K562 (cell line): ENCODE measurements around the gene TPPP. TPM values are rescaled to one million over a fixed set of nuclear protein-coding genes. Genes with fewer than 3 reads are reported as not detected.

Experiments
- BRD4 ChIP-seq: fragments of 200-600 bp; sonication (generic); IDR thresholded peaks from 2 replicates; pipeline ENCODE4 v1.6.1; 2017; ENCODE audit warnings: inconsistent platforms
- CCNT2 ChIP-seq: IDR thresholded peaks from 2 replicates; pipeline ENCODE4 v1.6.1; 2011; ENCODE audit warnings: borderline replicate concordance, low read depth, mild to moderate bottlenecking, moderate library complexity, mixed read lengths, low read length; ENCODE audit not compliant: insufficient read length; ENCODE audit errors: extremely low read depth
- ELF2 ChIP-seq: fragments of 250-450 bp; sonication (Bioruptor Pico); IDR thresholded peaks from 2 replicates; pipeline ENCODE4 v1.5.0; 2021; ENCODE audit warnings: mild to moderate bottlenecking
- EP400 ChIP-seq: fragments of 450-650 bp; IDR thresholded peaks from 2 replicates; pipeline ENCODE4 v1.6.1; 2017; ENCODE audit warnings: antibody characterized with exemption, mild to moderate bottlenecking, moderate library complexity
- MCM3 ChIP-seq: fragments of 450-650 bp; IDR thresholded peaks from 2 replicates; pipeline ENCODE4 v1.6.1; 2016
- RHOXF2B ChIP-seq: fragments of 250-450 bp; sonication (Bioruptor Pico); conservative IDR thresholded peaks from 2 replicates; pipeline ENCODE4 v1.5.1; 2021
- RNF2 ChIP-seq: sonication (generic); IDR thresholded peaks from 2 replicates; pipeline ENCODE4 v1.6.1; 2016
- SAP30 ChIP-seq: fragments of 200-600 bp; sonication (generic); IDR thresholded peaks from 2 replicates; pipeline ENCODE4 v1.6.1; 2012; ENCODE audit warnings: borderline replicate concordance, low read depth, mild to moderate bottlenecking, moderate library complexity, low read length, control low read depth, inconsistent platforms; ENCODE audit not compliant: insufficient read depth, poor library complexity, severe bottlenecking
- SNRNP70 ChIP-seq: fragments of 200-400 bp; formaldehyde crosslinking; optimal IDR thresholded peaks from 2 replicates; pipeline ENCODE3; 2017; ENCODE audit warnings: low read depth, low read length
- TCF3 ChIP-seq: sonication (generic); formaldehyde crosslinking; IDR thresholded peaks from 2 replicates; pipeline ENCODE4 v1.4.0; 2020; ENCODE audit warnings: mild to moderate bottlenecking, missing genetic modification reagents
- TCFL5 ChIP-seq: fragments of 250-450 bp; sonication (Bioruptor Pico); conservative IDR thresholded peaks from 2 replicates; pipeline ENCODE4 v1.6.1; 2021; ENCODE audit warnings: mild to moderate bottlenecking, moderate library complexity, matching md5 sums
- TRIM24 ChIP-seq, 2 experiments: fragments of 450-650 bp; IDR thresholded peaks; 2 replicates each; pipeline ENCODE4 v1.6.1; 2016
- ZFX ChIP-seq: sonication (generic); formaldehyde crosslinking; IDR thresholded peaks from 2 replicates; pipeline ENCODE4 v1.8.0; 2022; ENCODE audit warnings: mild to moderate bottlenecking, missing genetic modification reagents, moderate library complexity
- ZNF354B ChIP-seq: fragments of 250-450 bp; sonication (Bioruptor Pico); IDR thresholded peaks from 2 replicates; pipeline ENCODE4 v1.4.0; 2020
- ZNF551 ChIP-seq: fragments of 250-450 bp; sonication (Bioruptor Pico); IDR thresholded peaks from 2 replicates; pipeline ENCODE4 v1.5.0; 2021; ENCODE audit warnings: mild to moderate bottlenecking, moderate library complexity
- polyA plus RNA-seq, 8 experiments: library from polyadenylated mRNA; depleted of rRNA in 4 of 8; stranded (reverse) in 5 of 8; unstranded in 3 of 8; fragments of >200 nt; fragmentation: Nextera tagmentation in 2 of 8; fragmentation: Illumina TruSeq in 1 of 8; extraction: Ambion mirVana in 2 of 8; extraction: Trizol in 1 of 8; gene quantifications; 2 replicates each; pipeline versions ENCODE4 v1.2.1 to v1.2.3, GENCODE V29; 2011 to 2014; ENCODE audit warnings: inconsistent platforms in 1 of 8, missing spikeins in 1 of 8
- total RNA-seq, 7 experiments: library from RNA; depleted of rRNA in 6 of 7; stranded (reverse); fragments of >200 nt in 6 of 7; fragmentation: Illumina TruSeq in 2 of 7; extraction: Trizol in 2 of 7; gene quantifications; 2 replicates each; pipeline versions ENCODE4 v1.2.1 to v1.2.3, GENCODE V29; 2011 to 2021; ENCODE audit warnings: low replicate concordance in 1 of 7
- TF ChIP-seq, protein P1 (sequence below): sonication (generic); formaldehyde crosslinking; IDR thresholded peaks from 2 replicates; pipeline ENCODE4 v1.8.0; 2022; ENCODE audit warnings: missing genetic modification reagents, mild to moderate bottlenecking, moderate library complexity, borderline replicate concordance
- TF ChIP-seq, protein P2 (sequence below), 2 experiments: fragments of 450-650 bp; conservative IDR thresholded peaks; 2 replicates each; pipeline ENCODE4 v1.6.1; 2017; ENCODE audit warnings: mild to moderate bottlenecking in 2 of 2, moderate library complexity in 2 of 2
- TF ChIP-seq, protein P3 (sequence below): sonication (generic); formaldehyde crosslinking; IDR thresholded peaks from 2 replicates; pipeline ENCODE4 v1.8.0; 2022; ENCODE audit warnings: mild to moderate bottlenecking, missing genetic modification reagents
- TF ChIP-seq, protein P4 (sequence below): fragments of 450-650 bp; IDR thresholded peaks from 2 replicates; pipeline ENCODE4 v1.6.1; 2016; ENCODE audit warnings: low read depth, mild to moderate bottlenecking, moderate library complexity
- TF ChIP-seq, protein P5 (sequence below): fragments of 250-450 bp; sonication (Bioruptor Pico); IDR thresholded peaks from 2 replicates; pipeline ENCODE4 v1.5.0; 2020; ENCODE audit warnings: mild to moderate bottlenecking

Gene TPPP
- total and polyA plus RNA-seq, 9 of the 15 experiments (the other 6 are each of a cell fraction or from before 2014, with no cell fraction given), result 0.01 to 0.07 (median 0.03) TPM; not detected in 6

DNA sequence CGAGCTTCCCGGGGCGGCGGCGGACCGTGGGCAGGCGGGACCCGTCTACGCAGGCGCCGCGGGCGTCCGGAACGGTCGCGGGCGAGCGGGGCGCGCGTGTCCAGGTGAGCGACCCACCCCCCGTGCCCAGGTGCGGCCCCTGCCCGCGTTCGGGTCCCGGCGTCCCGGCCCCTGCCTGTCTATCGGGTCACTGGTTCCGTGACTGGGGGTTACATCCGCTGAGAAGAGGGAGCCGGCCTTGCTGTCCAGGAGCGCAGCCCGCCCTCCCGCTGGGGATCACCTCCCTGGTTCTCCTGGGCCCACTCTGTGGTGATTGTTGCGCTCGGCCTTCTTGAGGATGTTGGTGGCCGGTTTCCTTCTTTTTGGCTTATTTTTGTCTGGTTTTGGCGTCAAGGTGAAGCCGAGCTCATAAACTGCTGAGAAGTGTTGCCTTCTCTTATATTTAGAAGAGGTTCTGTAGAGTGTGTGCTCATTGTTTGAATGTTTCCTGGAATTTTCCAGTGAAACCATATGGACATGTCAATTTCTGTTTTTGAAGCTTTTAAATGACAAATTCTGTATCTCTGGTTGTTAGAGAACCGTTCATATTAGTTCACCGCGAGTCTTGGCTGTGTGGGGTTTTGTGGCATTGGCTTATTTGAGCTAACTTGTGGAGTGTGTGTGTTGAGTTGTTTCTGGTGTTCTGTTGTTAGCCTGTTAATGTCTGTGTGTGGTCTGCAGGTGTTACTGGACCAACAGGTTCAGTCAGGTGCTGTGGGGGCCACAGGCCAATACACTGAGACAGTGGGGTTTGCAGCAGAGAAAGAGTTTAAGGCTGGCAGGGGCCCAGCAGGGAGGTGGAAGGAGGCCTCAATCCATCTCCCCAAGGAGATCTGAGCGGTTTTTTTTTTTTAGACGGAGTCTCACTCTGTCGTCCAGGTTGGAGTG lies 80.4 kb downstream of the TPPP start (continued):
- TF ChIP-seq, protein P1, sequence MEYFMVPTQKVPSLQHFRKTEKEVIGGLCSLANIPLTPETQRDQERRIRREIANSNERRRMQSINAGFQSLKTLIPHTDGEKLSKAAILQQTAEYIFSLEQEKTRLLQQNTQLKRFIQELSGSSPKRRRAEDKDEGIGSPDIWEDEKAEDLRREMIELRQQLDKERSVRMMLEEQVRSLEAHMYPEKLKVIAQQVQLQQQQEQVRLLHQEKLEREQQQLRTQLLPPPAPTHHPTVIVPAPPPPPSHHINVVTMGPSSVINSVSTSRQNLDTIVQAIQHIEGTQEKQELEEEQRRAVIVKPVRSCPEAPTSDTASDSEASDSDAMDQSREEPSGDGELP (CRISPR knock-in tag), result 0 out of 2 replicates have a peak, but pooled peaks have one; percentile 21
- TF ChIP-seq SAP30 (peak; percentile 84), RHOXF2B (no peak), RNF2 (no peak), SNRNP70 (no peak), CCNT2 (no peak), ZNF354B (no peak), MCM3 (no peak), BRD4 (no peak), ZFX (CRISPR knock-in tag) (peak; percentile 68), ELF2 (CRISPR knock-in tag) (no peak), ZNF551 (CRISPR knock-in tag) (no peak), TRIM24 (IDR thresholded peaks at IDR 0.05) (peak in 1 of 2 experiments; percentile 68; a peak in 2 of 4 replicates), EP400 (0 out of 2 replicates have a peak, but pooled peaks have one; percentile 27), TCF3 (no peak), TCFL5 (CRISPR knock-in tag) (no peak)
- TF ChIP-seq, protein P2, sequence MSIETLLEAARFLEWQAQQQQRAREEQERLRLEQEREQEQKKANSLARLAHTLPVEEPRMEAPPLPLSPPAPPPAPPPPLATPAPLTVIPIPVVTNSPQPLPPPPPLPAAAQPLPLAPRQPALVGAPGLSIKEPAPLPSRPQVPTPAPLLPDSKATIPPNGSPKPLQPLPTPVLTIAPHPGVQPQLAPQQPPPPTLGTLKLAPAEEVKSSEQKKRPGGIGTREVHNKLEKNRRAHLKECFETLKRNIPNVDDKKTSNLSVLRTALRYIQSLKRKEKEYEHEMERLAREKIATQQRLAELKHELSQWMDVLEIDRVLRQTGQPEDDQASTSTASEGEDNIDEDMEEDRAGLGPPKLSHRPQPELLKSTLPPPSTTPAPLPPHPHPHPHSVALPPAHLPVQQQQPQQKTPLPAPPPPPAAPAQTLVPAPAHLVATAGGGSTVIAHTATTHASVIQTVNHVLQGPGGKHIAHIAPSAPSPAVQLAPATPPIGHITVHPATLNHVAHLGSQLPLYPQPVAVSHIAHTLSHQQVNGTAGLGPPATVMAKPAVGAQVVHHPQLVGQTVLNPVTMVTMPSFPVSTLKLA (conservative IDR thresholded peaks at IDR 0.05), result 0 out of 4 replicates have a peak, but pooled peaks of 1 of the 2 experiments have one; percentile 15
- TF ChIP-seq, protein P3, sequence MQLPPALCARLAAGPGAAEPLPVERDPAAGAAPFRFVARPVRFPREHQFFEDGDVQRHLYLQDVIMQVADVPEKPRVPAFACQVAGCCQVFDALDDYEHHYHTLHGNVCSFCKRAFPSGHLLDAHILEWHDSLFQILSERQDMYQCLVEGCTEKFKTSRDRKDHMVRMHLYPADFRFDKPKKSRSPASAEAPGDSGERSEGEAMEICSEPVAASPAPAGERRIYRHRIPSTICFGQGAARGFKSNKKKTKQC (CRISPR knock-in tag), result peak; percentile 82; the same call in 1 of the 2 replicates
- TF ChIP-seq, protein P4, sequence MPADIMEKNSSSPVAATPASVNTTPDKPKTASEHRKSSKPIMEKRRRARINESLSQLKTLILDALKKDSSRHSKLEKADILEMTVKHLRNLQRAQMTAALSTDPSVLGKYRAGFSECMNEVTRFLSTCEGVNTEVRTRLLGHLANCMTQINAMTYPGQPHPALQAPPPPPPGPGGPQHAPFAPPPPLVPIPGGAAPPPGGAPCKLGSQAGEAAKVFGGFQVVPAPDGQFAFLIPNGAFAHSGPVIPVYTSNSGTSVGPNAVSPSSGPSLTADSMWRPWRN, result no peak
- TF ChIP-seq, protein P5, sequence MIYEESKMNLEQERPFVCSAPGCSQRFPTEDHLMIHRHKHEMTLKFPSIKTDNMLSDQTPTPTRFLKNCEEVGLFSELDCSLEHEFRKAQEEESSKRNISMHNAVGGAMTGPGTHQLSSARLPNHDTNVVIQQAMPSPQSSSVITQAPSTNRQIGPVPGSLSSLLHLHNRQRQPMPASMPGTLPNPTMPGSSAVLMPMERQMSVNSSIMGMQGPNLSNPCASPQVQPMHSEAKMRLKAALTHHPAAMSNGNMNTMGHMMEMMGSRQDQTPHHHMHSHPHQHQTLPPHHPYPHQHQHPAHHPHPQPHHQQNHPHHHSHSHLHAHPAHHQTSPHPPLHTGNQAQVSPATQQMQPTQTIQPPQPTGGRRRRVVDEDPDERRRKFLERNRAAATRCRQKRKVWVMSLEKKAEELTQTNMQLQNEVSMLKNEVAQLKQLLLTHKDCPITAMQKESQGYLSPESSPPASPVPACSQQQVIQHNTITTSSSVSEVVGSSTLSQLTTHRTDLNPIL (CRISPR knock-in tag), result no peak
